Thoracic aorta (tissue), 2 donors: Measurements from ENCODE around the gene RCAN3. TPM values are rescaled to one million over a fixed set of nuclear protein-coding genes. Genes with fewer than 3 reads are reported as not detected.
"Not testable (repeated sequence)": the region's sequence is repeated elsewhere in the genome, so short reads cannot be mapped to it uniquely, and the experiment has no call there.

Experiments used
- ATAC-seq: fragments of 150-250 bp; one replicate; pipeline ENCODE4 v1.8.0; 2017; ENCODE audit warnings: low read depth; ENCODE audit not compliant: insufficient number of reproducible peaks, low FRiP score
- DNase-seq: peaks from one replicate; pipeline ENCODE4 v3.0.0-alpha.2; 2020; ENCODE audit warnings: low spot score
- H3K27ac ChIP-seq, 2 donors: fragments of 200-600 bp; sonication (generic); 1 replicate in 1 of 2; 2 replicates in 1 of 2; pipeline ENCODE4 v1.5.1; 2016; ENCODE audit warnings: mild to moderate bottlenecking in 2 of 2, moderate library complexity in 2 of 2
- H3K27me3 ChIP-seq: fragments of 200-600 bp; sonication (generic); replicated peaks from 2 replicates; pipeline ENCODE4 v1.6.0; 2016; ENCODE audit warnings: mild to moderate bottlenecking; ENCODE audit not compliant: insufficient read depth
- H3K36me3 ChIP-seq: fragments of 200-600 bp; sonication (generic); one replicate; pipeline ENCODE4 v1.5.1; 2016
- H3K4me1 ChIP-seq, 2 donors: fragments of 200-600 bp; sonication (generic); 1 replicate in 1 of 2; 2 replicates in 1 of 2; pipeline versions ENCODE4 v1.5.1 to v1.6.0; 2016; ENCODE audit warnings: low read depth in 2 of 2, mild to moderate bottlenecking in 1 of 2; ENCODE audit not compliant: control insufficient read depth in 1 of 2
- H3K4me3 ChIP-seq: fragments of 200-600 bp; sonication (generic); 2 replicates; pipeline ENCODE4 v1.5.1; 2016; ENCODE audit warnings: mild to moderate bottlenecking
- H3K9me3 ChIP-seq: fragments of 200-600 bp; sonication (generic); 2 replicates; pipeline ENCODE4 v1.5.1; 2016
- CTCF ChIP-seq: fragments of 200-600 bp; sonication (generic); IDR thresholded peaks from one replicate; pipeline ENCODE4 v1.5.1; 2019; ENCODE audit warnings: antibody characterized with exemption
- total RNA-seq, 2 donors: library from RNA; depleted of rRNA; stranded (reverse); fragments of >200 nt; gene quantifications; one replicate each; pipeline versions ENCODE4 v1.1.0 to v1.2.3, GENCODE V29; 2016

RCAN3 gene
- total RNA-seq, 2 donors from 2014 or later, result 2.6 to 7.3 TPM

- Histone ChIP-seq H3K4me1 (no peaks in the 10 kb centered on the region), H3K36me3 (no peaks in the 10 kb centered on the region), H3K27ac (no peak overlapping the region), H3K27me3 (no peaks in the 10 kb centered on the region), H3K9me3 (no peaks in the 10 kb centered on the region), H3K4me3 (no peak overlapping the region)
- no peak for TF ChIP-seq CTCF
- DNase-seq (no peak), ATAC-seq (no peak)
Measured at GRCh38 chr1:24490101-24490781, 12.4 kb upstream of the RCAN3 start.

- ATAC-seq, result no peak
- no peaks in the 10 kb centered on the region for H3K9me3 ChIP-seq
- no peak overlapping the region for H3K27ac ChIP-seq
- no peak overlapping the region for H3K4me3 ChIP-seq
- H3K27me3 ChIP-seq, result no peaks in the 10 kb centered on the region
- no peak for DNase-seq
- TF ChIP-seq CTCF, result no peak
- no peaks in the 10 kb centered on the region for H3K36me3 ChIP-seq
- no peaks in the 10 kb centered on the region for H3K4me1 ChIP-seq
Measured at GRCh38 chr1:24491577-24492360, 10.9 kb upstream of the RCAN3 start.

- H3K9me3 ChIP-seq, H3K36me3 ChIP-seq, H3K27me3 ChIP-seq, ATAC-seq, H3K4me1 ChIP-seq, DNase-seq, H3K27ac ChIP-seq, H3K4me3 ChIP-seq: not testable (repeated sequence)
Measured at GRCh38 chr1:24492935-24493334, 9.7 kb upstream of the RCAN3 start.

GRCh38 chr1:24493785-24494184 is 8.9 kb upstream of the RCAN3 start:
- no peak overlapping the region for H3K27ac ChIP-seq
- H3K27me3 ChIP-seq, result no peaks in the 10 kb centered on the region
- H3K9me3 ChIP-seq, result no peaks in the 10 kb centered on the region
- ATAC-seq (no peak), DNase-seq (no peak)
- H3K36me3 ChIP-seq, result no peaks in the 10 kb centered on the region
- H3K4me1 ChIP-seq, result no peaks in the 10 kb centered on the region
- TF ChIP-seq CTCF, result no peak
- no peak overlapping the region for H3K4me3 ChIP-seq

GRCh38 chr1:24498589-24498988 is 4.0 kb upstream of the RCAN3 start:
- no peak for TF ChIP-seq CTCF
- DNase-seq (no peak), ATAC-seq (no peak)
- Histone ChIP-seq H3K9me3 (no peaks in the 10 kb centered on the region), H3K36me3 (no peaks in the 10 kb centered on the region), H3K4me3 (no peak overlapping the region), H3K27ac (no peak overlapping the region), H3K4me1 (peaks cover 5 to 7% of the 10 kb centered on the region in 2 donors), H3K27me3 (no peaks in the 10 kb centered on the region)
